Smooth muscle cell (in vitro differentiated cells): Measurements from ENCODE around the gene DPP7. TPM values are rescaled to one million over a fixed set of nuclear protein-coding genes. Genes with fewer than 3 reads are reported as not detected.
A peak's percentile ranks its signal among the peaks of the same experiment; 100 is the strongest.

Source experiments
- DNase-seq: peaks from one replicate; lab custom pipeline; 2025; ENCODE audit not compliant: unreplicated experiment; lab: John Stamatoyannopoulos, UW
- H2AFZ ChIP-seq: fragments of 200-600 bp; sonication (generic); 2 replicates; pipeline ENCODE4 v1.6.0; 2016; ENCODE audit warnings: antibody characterized with exemption, low read depth, mild to moderate bottlenecking
- H3F3A ChIP-seq: fragments of 200-600 bp; sonication (generic); 2 replicates; pipeline ENCODE4 v1.6.0; 2017; ENCODE audit warnings: antibody characterized with exemption, low read depth
- H3K27ac ChIP-seq: fragments of 200-600 bp; sonication (generic); 2 replicates; pipeline ENCODE4 v1.5.1; 2016; ENCODE audit warnings: low read depth, mild to moderate bottlenecking
- H3K27me3 ChIP-seq: fragments of 200-600 bp; sonication (generic); 2 replicates; pipeline ENCODE4 v1.6.1; 2016; ENCODE audit warnings: low read depth, mild to moderate bottlenecking
- H3K36me3 ChIP-seq: fragments of 200-600 bp; sonication (generic); 2 replicates; pipeline ENCODE4 v1.5.1; 2016; ENCODE audit warnings: low read depth
- H3K4me1 ChIP-seq: fragments of 200-600 bp; sonication (generic); 2 replicates; pipeline ENCODE4 v1.5.1; 2016; ENCODE audit warnings: low read depth
- H3K4me2 ChIP-seq: fragments of 200-600 bp; sonication (generic); 2 replicates; pipeline ENCODE4 v1.6.0; 2016; ENCODE audit warnings: mild to moderate bottlenecking
- H3K4me3 ChIP-seq: fragments of 200-600 bp; sonication (generic); 2 replicates; pipeline ENCODE4 v1.5.1; 2016; ENCODE audit warnings: mild to moderate bottlenecking
- H3K79me2 ChIP-seq: fragments of 200-600 bp; sonication (generic); 2 replicates; pipeline ENCODE4 v1.6.0; 2016; ENCODE audit warnings: low read depth, mild to moderate bottlenecking
- H3K9ac ChIP-seq: fragments of 200-600 bp; sonication (generic); 2 replicates; pipeline ENCODE4 v1.6.0; 2016; ENCODE audit warnings: low read depth
- H3K9me3 ChIP-seq: fragments of 200-600 bp; sonication (generic); replicated peaks from 2 replicates; pipeline ENCODE4 v1.5.1; 2016; ENCODE audit warnings: low read depth
- H4K20me1 ChIP-seq: fragments of 200-600 bp; sonication (generic); 2 replicates; pipeline ENCODE4 v1.6.0; 2016; ENCODE audit warnings: low read depth
- CTCF ChIP-seq: fragments of 200-600 bp; sonication (generic); IDR thresholded peaks from 2 replicates; pipeline ENCODE4 v1.5.1; 2017; ENCODE audit warnings: borderline replicate concordance, mild to moderate bottlenecking, antibody characterized with exemption; ENCODE audit not compliant: insufficient read depth, poor library complexity, severe bottlenecking
- WGBS: methylation state at CpG from one replicate; pipeline ENCODE4 v1.1.7; 2016; ENCODE audit warnings: low lambda C conversion rate; 5-methylcytosine and 5-hydroxymethylcytosine counted together
- polyA plus RNA-seq: library from polyadenylated mRNA; unstranded; fragments of >200 nt; fragmentation: Nextera tagmentation; extraction: Ambion mirVana; gene quantifications from 2 replicates; pipeline ENCODE4 v1.2.1, GENCODE V29; 2016
- total RNA-seq: library from RNA; depleted of rRNA; stranded (reverse); fragments of >200 nt; gene quantifications from 2 replicates; pipeline ENCODE4 v1.2.3, GENCODE V29; 2014

Gene DPP7
- total and polyA plus RNA-seq, 2 experiments from 2014 or later: 51.4 to 170 TPM

- Histone ChIP-seq H4K20me1 (peaks cover 30% of the 10 kb centered on the region), H3K4me2 (peak overlapping the region; percentile 99), H3K36me3 (no peaks in the 10 kb centered on the region), H3K4me3 (peak overlapping the region; percentile 71), H3K9me3 (no peaks in the 10 kb centered on the region), H3K27me3 (no peaks in the 10 kb centered on the region), H3K9ac (no peak overlapping the region), H3K79me2 (no peaks in the 10 kb centered on the region), H3F3A (peaks cover 13% of the 10 kb centered on the region), H2AFZ (no peak overlapping the region), H3K27ac (no peak overlapping the region), H3K4me1 (peaks cover 8% of the 10 kb centered on the region)
- no peak for TF ChIP-seq CTCF
- DNase-seq: no peak
- WGBS: 9% methylated on average over 41 of the region's 76 CpGs
These were observed 36.5 kb downstream of the DPP7 start for GRCh38 chr9:137077758-137078693.

GRCh38 chr9:137077010-137077747, 37.4 kb downstream of the DPP7 start, which contains the start of gene UAP1L1:
Gene UAP1L1, plus strand, starts transcription at chr9:137077517. Its CDS starts 16 bp downstream, at chr9:137077533.
- Histone ChIP-seq H3K9ac (no peak within 1 kb of the TSS), H3K4me2 (peak within 1 kb of the TSS; percentile 99), H3K36me3 (no peaks in the 10 kb centered on the region), H3K27ac (no peak within 1 kb of the TSS), H3K9me3 (no peaks in the 10 kb centered on the region), H4K20me1 (peaks cover 30% of the 10 kb centered on the region), H3K4me1 (peaks cover 8% of the 10 kb centered on the region), H3K4me3 (peak within 1 kb of the TSS; percentile 71), H2AFZ (peak within 1 kb of the TSS; percentile 69), H3K79me2 (no peaks in the 10 kb centered on the region), H3F3A (peaks cover 7% of the 10 kb centered on the region), H3K27me3 (no peaks in the 10 kb centered on the region)
- 7% methylated on average over 35 of the region's 87 CpGs for WGBS
- no peak for TF ChIP-seq CTCF
- DNase-seq: peak; percentile 30

GRCh38 chr9:137076636-137077009, 37.9 kb downstream of the DPP7 start:
- Histone ChIP-seq H3K27ac (no peak overlapping the region), H3K4me3 (peak overlapping the region; percentile 71), H2AFZ (peak overlapping the region; percentile 69), H3K4me2 (peak overlapping the region; percentile 99), H3K4me1 (peaks cover 8% of the 10 kb centered on the region), H3F3A (peaks cover 3% of the 10 kb centered on the region), H3K79me2 (no peaks in the 10 kb centered on the region), H4K20me1 (peaks cover 30% of the 10 kb centered on the region), H3K36me3 (no peaks in the 10 kb centered on the region), H3K27me3 (no peaks in the 10 kb centered on the region), H3K9ac (no peak overlapping the region), H3K9me3 (no peaks in the 10 kb centered on the region)
- TF ChIP-seq CTCF: no peak
- no peak for DNase-seq
- WGBS: 66% methylated on average over 15 of the region's 15 CpGs
